Endothelial cell of umbilical vein (primary cell): Measurements from ENCODE around the gene MAPKAP1. TPM values are rescaled to one million over a fixed set of nuclear protein-coding genes. Genes with fewer than 3 reads are reported as not detected.

Source experiments
- BruUV-seq: library from RNA; stranded (reverse); fragments of 400-500 nt; replicated peaks from 2 replicates; lab custom pipeline; 2021; lab: Mats Ljungman, UMichigan
- CTCF ChIA-PET: fragments of 300-600, 350-600 bp; sonication (Branson Sonifier 250); formaldehyde crosslinking; loops from one replicate; lab custom pipeline; 2021; ENCODE audit warnings: antibody characterized with exemption, inconsistent platforms; lab: Charles Lee
- POLR2A ChIA-PET: fragments of 300-600, 350-600 bp; sonication (Branson Sonifier 250); formaldehyde crosslinking; loops from one replicate; lab custom pipeline; 2021; ENCODE audit warnings: antibody characterized with exemption, inconsistent platforms; lab: Charles Lee
- DNase-seq: peaks from one replicate; pipeline ENCODE4 v3.0.0-alpha.2; 2011; ENCODE audit warnings: low read depth, low spot score
- FAIRE-seq: peaks from 2 replicates; lab custom pipeline; 2011; peaks lifted over from hg19 to GRCh38; lab: Jason Lieb, UNC
- H2AFZ ChIP-seq: 2 replicates; pipeline ENCODE4 v1.6.0; 2012; ENCODE audit warnings: low read depth, low read length, control low read depth, inconsistent platforms
- H3K27ac ChIP-seq: 2 replicates; pipeline ENCODE4 v1.5.1; 2011; ENCODE audit warnings: low read depth, mild to moderate bottlenecking, control low read depth, low read length, moderate library complexity; ENCODE audit not compliant: insufficient read depth
- H3K27me3 ChIP-seq, 2 experiments: 2 replicates each; pipeline versions ENCODE4 v1.6.0 to v1.6.1; 2011; ENCODE audit warnings: low read length in 2 of 2, mixed read lengths in 1 of 2; ENCODE audit not compliant: control insufficient read depth in 2 of 2, insufficient read depth in 2 of 2
- H3K36me3 ChIP-seq, 2 experiments: 2 replicates in 1 of 2; 3 replicates in 1 of 2; pipeline ENCODE4 v1.5.1; 2011; ENCODE audit warnings: low read length in 2 of 2, mild to moderate bottlenecking in 1 of 2, moderate library complexity in 1 of 2; ENCODE audit not compliant: control insufficient read depth in 2 of 2, insufficient read depth in 2 of 2; ENCODE audit errors: extremely low read depth in 1 of 2
- H3K4me1 ChIP-seq: 3 replicates; pipeline ENCODE4 v1.5.1; 2011; ENCODE audit warnings: mild to moderate bottlenecking, low read length; ENCODE audit not compliant: control insufficient read depth, insufficient read depth; ENCODE audit errors: extremely low read depth
- H3K4me2 ChIP-seq: 2 replicates; pipeline ENCODE4 v1.6.1; 2011; ENCODE audit warnings: low read length, control low read depth, mixed read lengths; ENCODE audit not compliant: insufficient read depth
- H3K4me3 ChIP-seq, 3 experiments: fragments of 200-600 bp in 1 of 3; sonication (generic), shearing (Covaris generic) in 1 of 3; replicated peaks in 1 of 3; 2 replicates each; pipeline ENCODE4 v1.5.1; 2011 to 2016; ENCODE audit warnings: control low read depth in 3 of 3, low read length in 3 of 3, mild to moderate bottlenecking in 2 of 3, inconsistent platforms in 1 of 3, low read depth in 1 of 3, moderate library complexity in 1 of 3; ENCODE audit not compliant: insufficient read depth in 1 of 3
- H3K79me2 ChIP-seq: 2 replicates; pipeline ENCODE4 v1.6.0; 2012; ENCODE audit warnings: low read length, inconsistent platforms; ENCODE audit not compliant: control insufficient read depth, insufficient read depth
- H3K9ac ChIP-seq: replicated peaks from 2 replicates; pipeline ENCODE3; 2011; ENCODE audit warnings: low read length, control low read depth; ENCODE audit not compliant: insufficient read depth; ENCODE audit errors: extremely low read depth
- H3K9me1 ChIP-seq: replicated peaks from 3 replicates; pipeline ENCODE4 v1.6.0; 2011; ENCODE audit warnings: mild to moderate bottlenecking, low read length; ENCODE audit not compliant: control insufficient read depth, insufficient read depth; ENCODE audit errors: extremely low read depth
- H3K9me3 ChIP-seq: replicated peaks from 2 replicates; pipeline ENCODE4 v1.5.1; 2012; ENCODE audit warnings: low read length, inconsistent platforms; ENCODE audit not compliant: control insufficient read depth, insufficient read depth
- H4K20me1 ChIP-seq: replicated peaks from 2 replicates; pipeline ENCODE3; 2011; ENCODE audit warnings: mild to moderate bottlenecking, low read length; ENCODE audit not compliant: control insufficient read depth, insufficient read depth; ENCODE audit errors: extremely low read depth
- CTCF ChIP-seq, 2 donors: IDR thresholded peaks; 1 replicate in 1 of 2; 2 replicates in 1 of 2; pipeline ENCODE4 v1.5.1; 2011; ENCODE audit warnings: low read length in 2 of 2, mild to moderate bottlenecking in 2 of 2, moderate library complexity in 2 of 2, control low read depth in 1 of 2, inconsistent platforms in 1 of 2, low read depth in 1 of 2; ENCODE audit not compliant: insufficient read depth in 1 of 2; ENCODE audit errors: extremely low read depth in 1 of 2
- EZH2 ChIP-seq: IDR thresholded peaks from 2 replicates; pipeline ENCODE4 v1.6.1; 2012; ENCODE audit warnings: borderline replicate concordance, low read depth, mild to moderate bottlenecking, moderate library complexity, low read length, inconsistent platforms; ENCODE audit not compliant: severe bottlenecking
- FOS ChIP-seq: IDR thresholded peaks from 2 replicates; pipeline ENCODE4 v1.6.1; 2011; ENCODE audit warnings: mild to moderate bottlenecking, low read length, moderate library complexity, borderline replicate concordance; ENCODE audit not compliant: insufficient read depth
- GATA2 ChIP-seq: IDR thresholded peaks from 2 replicates; pipeline ENCODE4 v1.7.0; 2011; ENCODE audit warnings: low read depth, mild to moderate bottlenecking, moderate library complexity, mixed read lengths, low read length; ENCODE audit not compliant: insufficient read length, insufficient read depth
- JUN ChIP-seq: IDR thresholded peaks from 2 replicates; pipeline ENCODE4 v1.6.1; 2011; ENCODE audit warnings: borderline replicate concordance, low read depth; ENCODE audit not compliant: insufficient read length, insufficient read depth
- MAX ChIP-seq: IDR thresholded peaks from 2 replicates; pipeline ENCODE4 v1.6.1; 2011; ENCODE audit not compliant: insufficient read depth, insufficient read length
- MYC ChIP-seq: IDR thresholded peaks from one replicate; pipeline ENCODE4 v1.6.1; 2011; ENCODE audit warnings: mild to moderate bottlenecking, low read depth, low read length
- POLR2A ChIP-seq: IDR thresholded peaks from 2 replicates; pipeline ENCODE4 v1.6.1; 2012; ENCODE audit warnings: low read depth, mild to moderate bottlenecking, control low read depth, low read length
- POLR2AphosphoS5 ChIP-seq: IDR thresholded peaks from 2 replicates; pipeline ENCODE4 v1.6.1; 2012; ENCODE audit warnings: low read depth, mild to moderate bottlenecking, control low read depth, low read length, moderate library complexity; ENCODE audit not compliant: insufficient read depth
- dilution Hi-C: fragments of 300-500 bp; cut with MboI; formaldehyde crosslinking; loops from one replicate; pipeline ENCODE4 v1.15.0; 2019; ENCODE audit warnings: low sequenced_read_pairs; ENCODE audit not compliant: extremely low pct_ligation_motif_present
- intact Hi-C: fragments of 100-400 bp; cut with micrococcal nuclease; formaldehyde crosslinking; loops from one replicate; pipeline ENCODE4 v1.10.0; 2022
- polyA plus RNA-seq, 4 experiments: library from polyadenylated mRNA; depleted of rRNA in 3 of 4; stranded (reverse) in 3 of 4; unstranded in 1 of 4; fragments of >200 nt; gene quantifications; 2 replicates each; pipeline versions ENCODE4 v1.2.1 to v1.2.3, GENCODE V29; 2011 to 2012; ENCODE audit warnings: missing spikeins in 1 of 4
- total RNA-seq: library from RNA; stranded (reverse); gene quantifications from 2 replicates; pipeline ENCODE4 v1.2.3, GENCODE V29; 2021

Gene MAPKAP1
- total and polyA plus RNA-seq, 2 donors (not counting 3 experiments of a cell fraction or from before 2014, with no cell fraction given) = 61.9 to 99.1 TPM

GRCh38 chr9:125690679-125691078, 16.3 kb downstream of the MAPKAP1 start:
- Histone ChIP-seq H3K9me3 (no peaks in the 10 kb centered on the region), H4K20me1 (no peaks in the 10 kb centered on the region), H3K36me3 (no peaks in the 10 kb centered on the region), H3K4me1 (no peaks in the 10 kb centered on the region), H3K9ac (no peak overlapping the region), H3K9me1 (no peaks in the 10 kb centered on the region), H3K4me2 (no peak overlapping the region), H3K4me3 (no peak overlapping the region), H3K27ac (no peak overlapping the region), H3K79me2 (peaks cover 62% of the 10 kb centered on the region), H3K27me3 (no peaks in the 10 kb centered on the region), H2AFZ (no peak overlapping the region)
- intact Hi-C loops (no loop called here), dilution Hi-C loops (no loop called here)
- ChIA-PET POLR2A (no interaction called here), CTCF (no interaction called here)
- BruUV-seq = no TSS peak
- no peak for DNase-seq
- TF ChIP-seq MAX = no peak
- no peak for TF ChIP-seq JUN
- no peak for TF ChIP-seq POLR2A
- TF ChIP-seq GATA2 = no peak
- TF ChIP-seq FOS = no peak
- no peak for TF ChIP-seq EZH2
- FAIRE-seq = no peak

- Histone ChIP-seq H3K79me2 (peaks cover 56% of the 10 kb centered on the region), H3K9me1 (no peaks in the 10 kb centered on the region), H3K36me3 (no peaks in the 10 kb centered on the region), H3K4me2 (no peak overlapping the region), H3K4me3 (no peak overlapping the region), H3K27me3 (no peaks in the 10 kb centered on the region), H3K4me1 (no peaks in the 10 kb centered on the region), H3K9ac (no peak overlapping the region), H4K20me1 (no peaks in the 10 kb centered on the region), H3K27ac (no peak overlapping the region), H2AFZ (no peak overlapping the region), H3K9me3 (no peaks in the 10 kb centered on the region)
- BruUV-seq = no TSS peak
- POLR2A ChIA-PET = no interaction called here
- FAIRE-seq (no peak), DNase-seq (no peak)
- dilution Hi-C loops (no loop called here), intact Hi-C loops (no loop called here)
- CTCF ChIA-PET = interaction anchor here (0.8 to 1.5 kb wide), 5 partner anchors 9 to 26 kb away, joined by 3 to 4 read pairs (median 3); no protein-coding TSS in a partner anchor
- TF ChIP-seq JUN = no peak
- no peak for TF ChIP-seq MAX
- no peak for TF ChIP-seq FOS
- no peak for TF ChIP-seq CTCF (IDR thresholded peaks at IDR 0.05; ENCODE audit: extremely low read depth in 1 of 2, insufficient read depth in 1 of 2, low read depth in 1 of 2, low read length in 2 of 2)
- no peak for TF ChIP-seq POLR2AphosphoS5
- no peak for TF ChIP-seq POLR2A
- TF ChIP-seq MYC = no peak
- no peak for TF ChIP-seq EZH2
- no peak for TF ChIP-seq GATA2
Observed at GRCh38 chr9:125687163-125687863, 19.7 kb downstream of the MAPKAP1 start.
